SU-DHL-6 (cell line): Measurements from ENCODE around the gene SERINC5.
A peak's percentile ranks its signal among the peaks of the same experiment; 100 is the strongest.
"Not testable (repeated sequence)": the region's sequence is repeated elsewhere in the genome, so short reads cannot be mapped to it uniquely, and the experiment has no call there.

Source experiments
- H2AFZ ChIP-seq: fragments of 200-600 bp; sonication (generic); 2 replicates; pipeline ENCODE4 v1.6.1; 2014; ENCODE audit warnings: low read depth, mild to moderate bottlenecking, moderate library complexity, mixed read lengths, antibody characterized with exemption, low read length; ENCODE audit not compliant: severe bottlenecking
- H3F3A ChIP-seq: fragments of 200-600 bp; shearing (Covaris generic); 2 replicates; pipeline ENCODE4 v1.6.0; 2016; ENCODE audit warnings: antibody characterized with exemption, mild to moderate bottlenecking; ENCODE audit not compliant: insufficient read depth
- H3K27ac ChIP-seq: fragments of 200-600 bp; sonication (generic); 2 replicates; pipeline ENCODE4 v1.5.1; 2016; ENCODE audit warnings: low read depth, mild to moderate bottlenecking, low read length, moderate library complexity, mixed read lengths
- H3K27me3 ChIP-seq: fragments of 200-600 bp; sonication (generic), shearing (Covaris generic); 2 replicates; pipeline ENCODE4 v1.6.0; 2014; ENCODE audit warnings: mild to moderate bottlenecking, low read length
- H3K36me3 ChIP-seq: fragments of 200-600 bp; sonication (generic); 2 replicates; pipeline ENCODE4 v1.6.1; 2014; ENCODE audit warnings: mild to moderate bottlenecking, low read length, mixed read lengths
- H3K4me2 ChIP-seq: fragments of 300-600, 200-600 bp; shearing (Covaris generic), sonication (generic); 2 replicates; pipeline ENCODE4 v1.6.0; 2014; ENCODE audit warnings: low read length, low read depth, mild to moderate bottlenecking; ENCODE audit not compliant: poor library complexity, severe bottlenecking
- H3K4me3 ChIP-seq: fragments of 200-600 bp; sonication (generic); 2 replicates; pipeline ENCODE4 v1.5.1; 2014; ENCODE audit warnings: antibody characterized with exemption, low read length, mild to moderate bottlenecking, mixed read lengths; ENCODE audit not compliant: insufficient read depth, poor library complexity, severe bottlenecking
- H3K79me2 ChIP-seq: fragments of 200-600 bp; sonication (generic); 2 replicates; pipeline ENCODE4 v1.6.1; 2014; ENCODE audit warnings: mild to moderate bottlenecking, low read length, moderate library complexity; ENCODE audit not compliant: insufficient read depth
- H3K9ac ChIP-seq: fragments of 200-600 bp; sonication (generic); 2 replicates; pipeline ENCODE4 v1.7.0; 2014; ENCODE audit warnings: mild to moderate bottlenecking, low read length
- H3K9me2 ChIP-seq: fragments of 200-600 bp; sonication (generic); replicated peaks from 2 replicates; pipeline ENCODE4 v1.6.1; 2014; ENCODE audit warnings: low read length; ENCODE audit not compliant: insufficient read depth
- H3K9me3 ChIP-seq: fragments of 200-600 bp; sonication (generic); 2 replicates; pipeline ENCODE4 v1.6.1; 2014; ENCODE audit warnings: low read length, mixed read lengths; ENCODE audit not compliant: insufficient read depth
- H4K20me1 ChIP-seq: fragments of 200-600 bp; sonication (generic); 2 replicates; pipeline ENCODE4 v1.6.1; 2014; ENCODE audit warnings: low read depth, mild to moderate bottlenecking, antibody characterized with exemption, low read length, moderate library complexity, mixed read lengths
- EZH2phosphoT487 ChIP-seq: fragments of 200-600 bp; sonication (generic), shearing (Covaris generic); conservative IDR thresholded peaks from 2 replicates; pipeline ENCODE4 v1.6.1; 2018; ENCODE audit warnings: mild to moderate bottlenecking, antibody characterized with exemption, low read length, moderate library complexity, mixed read lengths
- TF ChIP-seq, protein P1 (sequence below): fragments of 200-600 bp; sonication (generic); IDR thresholded peaks from one replicate; pipeline ENCODE4 v1.5.1; 2017; ENCODE audit warnings: antibody characterized with exemption, mild to moderate bottlenecking, low read length, moderate library complexity; ENCODE audit not compliant: insufficient read depth, poor library complexity, severe bottlenecking

Gene SERINC5

GRCh38 chr5:80189701-80190100, 66.1 kb downstream of the SERINC5 start:
- Histone ChIP-seq H3K9me2 (no peaks in the 10 kb centered on the region), H3K4me2 (peak overlapping the region; percentile 98), H2AFZ (no peak overlapping the region), H3K79me2 (peaks cover 78% of the 10 kb centered on the region), H3K27me3 (no peaks in the 10 kb centered on the region), H3K9me3 (no peaks in the 10 kb centered on the region), H3K27ac (peak overlapping the region; percentile 99), H3K4me3 (peak overlapping the region; percentile 44), H4K20me1 (no peaks in the 10 kb centered on the region), H3K9ac (peak overlapping the region; percentile 68), H3K36me3 (no peaks in the 10 kb centered on the region), H3F3A (peaks cover 97% of the 10 kb centered on the region)
- no peak for TF ChIP-seq EZH2phosphoT487
- TF ChIP-seq, protein P1, sequence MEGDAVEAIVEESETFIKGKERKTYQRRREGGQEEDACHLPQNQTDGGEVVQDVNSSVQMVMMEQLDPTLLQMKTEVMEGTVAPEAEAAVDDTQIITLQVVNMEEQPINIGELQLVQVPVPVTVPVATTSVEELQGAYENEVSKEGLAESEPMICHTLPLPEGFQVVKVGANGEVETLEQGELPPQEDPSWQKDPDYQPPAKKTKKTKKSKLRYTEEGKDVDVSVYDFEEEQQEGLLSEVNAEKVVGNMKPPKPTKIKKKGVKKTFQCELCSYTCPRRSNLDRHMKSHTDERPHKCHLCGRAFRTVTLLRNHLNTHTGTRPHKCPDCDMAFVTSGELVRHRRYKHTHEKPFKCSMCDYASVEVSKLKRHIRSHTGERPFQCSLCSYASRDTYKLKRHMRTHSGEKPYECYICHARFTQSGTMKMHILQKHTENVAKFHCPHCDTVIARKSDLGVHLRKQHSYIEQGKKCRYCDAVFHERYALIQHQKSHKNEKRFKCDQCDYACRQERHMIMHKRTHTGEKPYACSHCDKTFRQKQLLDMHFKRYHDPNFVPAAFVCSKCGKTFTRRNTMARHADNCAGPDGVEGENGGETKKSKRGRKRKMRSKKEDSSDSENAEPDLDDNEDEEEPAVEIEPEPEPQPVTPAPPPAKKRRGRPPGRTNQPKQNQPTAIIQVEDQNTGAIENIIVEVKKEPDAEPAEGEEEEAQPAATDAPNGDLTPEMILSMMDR, result no peak

- Histone ChIP-seq H3F3A (peaks cover 97% of the 10 kb centered on the region), H2AFZ (no peak overlapping the region), H3K36me3 (no peaks in the 10 kb centered on the region), H3K9me2 (no peaks in the 10 kb centered on the region), H3K9me3 (no peaks in the 10 kb centered on the region), H3K79me2 (peaks cover 77% of the 10 kb centered on the region), H3K27ac (peak overlapping the region; percentile 99), H3K4me3 (peak overlapping the region; percentile 44), H3K9ac (peak overlapping the region; percentile 68), H3K4me2 (peak overlapping the region; percentile 98), H4K20me1 (no peaks in the 10 kb centered on the region), H3K27me3 (no peaks in the 10 kb centered on the region)
- TF ChIP-seq, protein P1, result no peak
- no peak for TF ChIP-seq EZH2phosphoT487
Measured at GRCh38 chr5:80189201-80189600, 66.6 kb downstream of the SERINC5 start.

GRCh38 chr5:80187421-80188090, 68.3 kb downstream of the SERINC5 start:
- peak overlapping the region; percentile 99 for H3K27ac ChIP-seq
- no peaks in the 10 kb centered on the region for H3K9me3 ChIP-seq
- no peaks in the 10 kb centered on the region for H4K20me1 ChIP-seq
- H2AFZ ChIP-seq, result no peak overlapping the region
- no peak overlapping the region for H3K4me3 ChIP-seq
- H3K27me3 ChIP-seq, result no peaks in the 10 kb centered on the region
- H3F3A ChIP-seq, result peaks cover 95% of the 10 kb centered on the region
- H3K36me3 ChIP-seq, result no peaks in the 10 kb centered on the region
- H3K79me2 ChIP-seq, result peaks cover 75% of the 10 kb centered on the region
- no peaks in the 10 kb centered on the region for H3K9me2 ChIP-seq
- no peak for TF ChIP-seq EZH2phosphoT487
- TF ChIP-seq, protein P1, result no peak
- H3K4me2 ChIP-seq, result peak overlapping the region; percentile 81
- peak overlapping the region; percentile 58 for H3K9ac ChIP-seq

- peak overlapping the region; percentile 81 for H3K4me2 ChIP-seq
- H4K20me1 ChIP-seq, result not testable (repeated sequence)
- H3K79me2 ChIP-seq, result peaks cover 71% of the 10 kb centered on the region
Measured at GRCh38 chr5:80185535-80185934, 70.3 kb downstream of the SERINC5 start.

More at GRCh38 chr5:80185535-80185934, 70.3 kb downstream of the SERINC5 start:
- Histone ChIP-seq H3K9ac (peak overlapping the region; percentile 58), H3F3A (peaks cover 90% of the 10 kb centered on the region), H3K27ac (peak overlapping the region; percentile 99)
- not testable (repeated sequence) for H3K9me2 ChIP-seq, H3K36me3 ChIP-seq, H3K9me3 ChIP-seq, H3K4me3 ChIP-seq, H2AFZ ChIP-seq, H3K27me3 ChIP-seq
